ENCODE measurements around the gene TMEM213. TPM values are rescaled to one million over a fixed set of nuclear protein-coding genes. Genes with fewer than 3 reads are reported as not detected.

Gene TMEM213
- total and polyA plus RNA-seq, 2 of the 8 experiments (the other 6 are each of a cell fraction or from before 2014, with no cell fraction given): 0.21 to 0.67 TPM

GRCh38 chr7:138784692-138785091 is 13.1 kb upstream of the TMEM213 start:
- H3K4ac ChIP-seq (replicated peaks; ENCODE audit: insufficient read length, low read depth, low read length): no peak overlapping the region
- no peaks in the 10 kb centered on the region for H3K79me2 ChIP-seq (ENCODE audit: control insufficient read depth in 1 of 2, insufficient read depth in 2 of 2, low read length in 2 of 2)
- no peak overlapping the region for H4K8ac ChIP-seq (ENCODE audit: extremely low read depth, insufficient read depth, low read length)
- H3K18ac ChIP-seq (ENCODE audit: extremely low read depth, low read length): no peak overlapping the region
- no peak for FAIRE-seq
- no peak overlapping the region for H2BK12ac ChIP-seq (ENCODE audit: low read depth, low read length)
- no peak overlapping the region for H2BK15ac ChIP-seq (ENCODE audit: low read length)
- H2BK120ac ChIP-seq (replicated peaks; ENCODE audit: low read depth, low read length): no peak overlapping the region
- no peak overlapping the region for H3K4me2 ChIP-seq (ENCODE audit: insufficient read depth in 1 of 2, low read depth in 2 of 2, low read length in 2 of 2)
- no peak overlapping the region for H4K5ac ChIP-seq (ENCODE audit: insufficient read length, low read depth, low read length)
- no peaks in the 10 kb centered on the region for H4K20me1 ChIP-seq (replicated peaks in 1 of 2; ENCODE audit: control insufficient read depth in 1 of 2, insufficient read depth in 2 of 2, low read length in 2 of 2)
- no peaks in the 10 kb centered on the region for H3K23me2 ChIP-seq (ENCODE audit: low read depth, low read length)
- no peak overlapping the region for H2AK5ac ChIP-seq (ENCODE audit: low read depth, low read length)
- no peak overlapping the region for H3K4me3 ChIP-seq (ENCODE audit: extremely low read depth in 1 of 4, insufficient read depth in 2 of 4, low read depth in 3 of 4, low read length in 4 of 4)
- H2BK5ac ChIP-seq (ENCODE audit: low read depth, low read length): no peak overlapping the region
- H4K91ac ChIP-seq (replicated peaks; ENCODE audit: insufficient read length, low read length): no peak overlapping the region
- H2BK20ac ChIP-seq (ENCODE audit: low read length): no peak overlapping the region
- H3K14ac ChIP-seq (ENCODE audit: insufficient read length): no peak overlapping the region
- H3K23ac ChIP-seq (ENCODE audit: insufficient read length): no peak overlapping the region
- 94% methylated on average over 4 of the region's 4 CpGs; no CpG with 5 or more reads in 1 of the 2 experiments for whole genome bisulfite sequencing, 2 experiments (ENCODE audit: extremely low coverage in 1 of 2, insufficient coverage in 1 of 2, insufficient read length in 1 of 2, insufficient replicate concordance in 2 of 2, low coverage in 1 of 2, low lambda C conversion rate in 2 of 2, missing lambda C conversion rate in 1 of 2)
- H3K4me1 ChIP-seq (replicated peaks in 1 of 4; ENCODE audit: control insufficient read depth in 3 of 4, insufficient read depth in 4 of 4, low read length in 3 of 4): peaks cover 0 to 4% (median 0%) of the 10 kb centered on the region in 4 experiments; a peak in 1 of 7 replicates
- no peak overlapping the region for H3K27ac ChIP-seq (ENCODE audit: low read depth, low read length)
- H3K36me3 ChIP-seq (ENCODE audit: control insufficient read depth in 2 of 4, insufficient read depth in 4 of 4, low read length in 3 of 4): no peaks in the 10 kb centered on the region
- H3K79me1 ChIP-seq (ENCODE audit: low read depth, low read length): no peaks in the 10 kb centered on the region; the same call in 1 of the 2 replicates
- H2AFZ ChIP-seq (ENCODE audit: low read length): no peak overlapping the region
- ChIA-PET CTCF (ENCODE audit: partially characterized antibody) (interaction anchor here (0.7 to 1.4 kb wide), 2 partner anchors 17 to 193 kb away, joined by 3 to 5 read pairs; no protein-coding TSS in a partner anchor), POLR2A (ENCODE audit: partially characterized antibody) (no interaction called here)
- no peak overlapping the region for H3K9ac ChIP-seq (replicated peaks in 1 of 4; ENCODE audit: extremely low read depth in 1 of 4, low read depth in 3 of 4, low read length in 3 of 4)
- no peaks in the 10 kb centered on the region for H3K27me3 ChIP-seq (replicated peaks in 1 of 4; ENCODE audit: control insufficient read depth in 3 of 4, extremely low read depth in 1 of 4, insufficient read depth in 3 of 4, low read length in 3 of 4)
- no peak for DNase-seq (ENCODE audit: low read depth in 1 of 2, low spot score in 2 of 2)
- H3K56ac ChIP-seq (replicated peaks; ENCODE audit: insufficient read length, low read depth, low read length): no peak overlapping the region
- no peaks in the 10 kb centered on the region; a peak in 1 of 4 replicates for H3K9me3 ChIP-seq (ENCODE audit: insufficient read depth in 2 of 2, low read depth in 1 of 2, low read length in 1 of 2)
- no peak for TF ChIP-seq EZH2 (IDR thresholded peaks at IDR 0.05; ENCODE audit: low read depth, low read length, severe bottlenecking)
- no peak for TF ChIP-seq CHD1 (IDR thresholded peaks at IDR 0.05; ENCODE audit: low read depth, low read length)
- TF ChIP-seq RNF2 (IDR thresholded peaks at IDR 0.05; ENCODE audit: borderline replicate concordance, low read depth, low read length, missing control alignments, poor library complexity, severe bottlenecking): no peak
- no peak for TF ChIP-seq ATF3 (IDR thresholded peaks at IDR 0.05; ENCODE audit: insufficient read depth, low read depth, low read length)
- TF ChIP-seq USF2 (IDR thresholded peaks at IDR 0.05; ENCODE audit: low read length): no peak
- no peak for TF ChIP-seq SAP30 (IDR thresholded peaks at IDR 0.05; ENCODE audit: insufficient read depth, insufficient replicate concordance, low read length)
- no peak for TF ChIP-seq EGR1 (IDR thresholded peaks at IDR 0.05; ENCODE audit: borderline replicate concordance, low read depth, low read length)
- TF ChIP-seq GTF2F1 (IDR thresholded peaks at IDR 0.05; ENCODE audit: borderline replicate concordance, low read depth, low read length): no peak
- no peak for TF ChIP-seq RAD21 (IDR thresholded peaks at IDR 0.05 in 1 of 2, conservative IDR thresholded peaks at IDR 0.05 in 1 of 2; ENCODE audit: low read depth in 2 of 2, low read length in 2 of 2)
- TF ChIP-seq ASH2L (IDR thresholded peaks at IDR 0.05; ENCODE audit: low read length): no peak

All from H1 (cell line).